ENCODE data around the gene STX16. TPM values are rescaled to one million over a fixed set of nuclear protein-coding genes. Genes with fewer than 3 reads are reported as not detected.

The STX16 gene
- total RNA-seq, 1 experiment from 2014 or later = 97.0 TPM

DNA sequence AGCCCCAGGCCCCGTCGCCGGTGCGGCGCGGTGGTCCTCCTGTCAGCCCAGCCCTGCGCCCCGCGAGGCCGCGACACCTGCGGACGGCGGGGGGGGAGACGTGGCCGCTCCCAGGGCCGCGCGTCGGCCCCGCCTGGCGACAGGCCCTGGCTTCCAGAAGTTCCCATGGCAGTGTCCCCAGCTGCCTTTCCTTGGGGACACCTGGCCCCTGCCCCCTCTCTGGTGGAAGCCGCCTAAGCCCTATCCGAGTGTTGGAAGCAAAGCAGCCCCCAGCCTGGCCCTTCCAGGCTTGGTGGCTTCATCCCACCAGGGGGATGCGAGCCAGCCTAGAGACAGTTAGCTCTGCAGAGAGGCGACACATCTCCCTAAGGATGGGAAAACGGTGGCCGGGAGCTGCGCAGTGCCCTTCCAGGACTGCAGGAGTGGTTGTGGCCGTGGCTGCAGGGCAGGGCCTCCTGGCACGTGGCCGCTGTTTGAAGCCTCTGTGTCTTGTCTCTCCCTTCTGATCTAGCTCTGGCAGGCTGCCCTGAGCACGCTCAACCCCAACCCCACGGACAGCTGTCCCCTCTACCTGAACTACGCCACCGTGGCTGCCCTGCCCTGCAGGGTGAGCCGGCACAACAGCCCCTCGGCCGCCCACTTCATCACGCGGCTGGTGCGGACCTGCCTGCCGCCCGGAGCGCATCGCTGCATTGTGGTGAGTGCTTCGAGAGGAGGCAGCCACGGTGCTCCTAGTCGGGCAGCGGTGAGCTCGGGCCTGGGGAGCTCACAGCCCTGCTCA lies 42.3 kb downstream of the STX16 start:
- peak overlapping the region; percentile 57 for H3K27ac Mint-ChIP-seq (ENCODE audit: unreplicated experiment)
- Histone ChIP-seq H3K9me3 (no peaks in the 10 kb centered on the region), H3K4me1 (peaks cover 18% of the 10 kb centered on the region), H3K27me3 (replicated peaks; ENCODE audit: control insufficient read depth, insufficient read depth, low read length) (no peaks in the 10 kb centered on the region), H3K36me3 (ENCODE audit: control insufficient read depth, insufficient read depth, low read length) (peaks cover 1% of the 10 kb centered on the region; the same call in 1 of the 2 replicates), H3K4me3 (ENCODE audit: low read depth, low read length) (peak overlapping the region; percentile 72)
- TF ChIP-seq, protein P1, sequence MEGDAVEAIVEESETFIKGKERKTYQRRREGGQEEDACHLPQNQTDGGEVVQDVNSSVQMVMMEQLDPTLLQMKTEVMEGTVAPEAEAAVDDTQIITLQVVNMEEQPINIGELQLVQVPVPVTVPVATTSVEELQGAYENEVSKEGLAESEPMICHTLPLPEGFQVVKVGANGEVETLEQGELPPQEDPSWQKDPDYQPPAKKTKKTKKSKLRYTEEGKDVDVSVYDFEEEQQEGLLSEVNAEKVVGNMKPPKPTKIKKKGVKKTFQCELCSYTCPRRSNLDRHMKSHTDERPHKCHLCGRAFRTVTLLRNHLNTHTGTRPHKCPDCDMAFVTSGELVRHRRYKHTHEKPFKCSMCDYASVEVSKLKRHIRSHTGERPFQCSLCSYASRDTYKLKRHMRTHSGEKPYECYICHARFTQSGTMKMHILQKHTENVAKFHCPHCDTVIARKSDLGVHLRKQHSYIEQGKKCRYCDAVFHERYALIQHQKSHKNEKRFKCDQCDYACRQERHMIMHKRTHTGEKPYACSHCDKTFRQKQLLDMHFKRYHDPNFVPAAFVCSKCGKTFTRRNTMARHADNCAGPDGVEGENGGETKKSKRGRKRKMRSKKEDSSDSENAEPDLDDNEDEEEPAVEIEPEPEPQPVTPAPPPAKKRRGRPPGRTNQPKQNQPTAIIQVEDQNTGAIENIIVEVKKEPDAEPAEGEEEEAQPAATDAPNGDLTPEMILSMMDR (IDR thresholded peaks at IDR 0.05; ENCODE audit: insufficient read depth in 1 of 2, low read depth in 1 of 2, low read length in 1 of 2, severe bottlenecking in 1 of 2, unreplicated experiment in 1 of 2) = no peak
- H3K27me3 Mint-ChIP-seq (ENCODE audit: insufficient read depth, unreplicated experiment) = no peaks in the 10 kb centered on the region
- ChIA-PET POLR2A (interaction anchor here (0.6 kb wide), 4 partner anchors 17 to 1247 kb away, joined by 3 to 9 read pairs (median 5); partner anchors contain the start of genes FAM217B and PPP1R3D), CTCF (interaction anchor here (0.6 to 1.9 kb wide), 6 partner anchors 13 to 762 kb away, joined by 3 to 9 read pairs (median 3); partner anchors contain the start of gene STX16)
- H3K4me1 Mint-ChIP-seq (ENCODE audit: low read depth, unreplicated experiment) = no peaks in the 10 kb centered on the region
- no TSS peak for BruUV-seq (replicated peaks)
- no peaks in the 10 kb centered on the region for H3K36me3 Mint-ChIP-seq (ENCODE audit: insufficient read depth, unreplicated experiment)
- DNase-seq = peak; percentile 63 to 70
- intact Hi-C loops (cut with micrococcal nuclease; ENCODE audit: unreplicated experiment) = loop anchor here (5.0 kb wide), 2 partner anchors 41 to 456 kb away; partner anchors contain the start of gene STX16
- H3K4me3 Mint-ChIP-seq (ENCODE audit: unreplicated experiment) = peak overlapping the region; percentile 72
- no peaks in the 10 kb centered on the region for H3K9me3 Mint-ChIP-seq (ENCODE audit: unreplicated experiment)

DNA sequence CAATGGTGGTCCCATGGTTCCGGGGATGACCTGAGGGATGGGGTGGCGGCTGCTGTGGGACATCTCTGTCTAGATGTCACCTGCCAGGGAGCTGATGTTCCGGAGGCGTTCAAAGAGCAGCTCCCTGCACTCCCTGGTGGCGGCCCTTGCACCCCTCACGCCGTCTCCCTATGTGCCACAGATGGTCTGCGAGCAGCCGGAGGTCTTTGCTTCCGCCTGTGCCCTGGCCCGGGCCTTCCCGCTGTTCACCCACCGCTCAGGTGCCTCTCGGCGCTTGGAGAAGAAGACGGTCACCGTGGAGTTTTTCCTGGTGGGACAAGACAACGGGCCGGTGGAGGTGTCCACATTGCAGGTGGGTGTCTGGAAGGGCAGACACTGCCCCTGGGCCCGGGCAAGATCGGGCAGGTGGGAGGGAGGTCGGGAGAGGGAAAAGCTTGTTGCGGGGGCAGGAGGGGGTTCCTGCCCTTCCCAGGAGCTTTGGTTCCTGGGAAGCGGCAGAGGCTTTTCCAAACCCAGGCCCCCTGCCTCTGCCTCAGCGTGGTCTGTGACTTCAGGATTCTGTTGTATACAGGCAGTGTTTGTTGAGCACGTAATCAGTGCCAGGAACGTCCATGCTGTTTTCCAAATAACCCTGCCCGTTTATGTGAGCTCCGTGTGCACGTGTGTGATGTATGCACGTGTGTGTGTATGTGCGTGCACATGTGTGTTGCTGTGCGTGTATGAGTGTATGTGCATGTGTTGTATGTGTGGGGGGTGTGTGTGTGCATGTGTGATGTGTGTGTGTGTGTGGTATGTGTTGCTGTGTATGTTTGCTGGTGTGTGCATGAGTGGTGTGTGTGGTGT lies 43.4 kb downstream of the STX16 start:
- POLR2A ChIA-PET = interaction anchor here (0.6 kb wide), 3 partner anchors 13 to 42 kb away, joined by 3 to 9 read pairs (median 6); no protein-coding TSS in a partner anchor
- CTCF ChIA-PET = interaction anchor here (1.1 to 1.9 kb wide), 3 partner anchors 12 to 223 kb away, joined by 3 to 9 read pairs (median 3); partner anchors contain the start of gene STX16
- intact Hi-C loops (cut with micrococcal nuclease; ENCODE audit: unreplicated experiment) = loop anchor here (5.0 kb wide), 2 partner anchors 42 to 457 kb away; partner anchors contain the start of gene STX16
- Mint-ChIP-seq H3K36me3 (ENCODE audit: insufficient read depth, unreplicated experiment) (no peaks in the 10 kb centered on the region), H3K4me1 (ENCODE audit: low read depth, unreplicated experiment) (no peaks in the 10 kb centered on the region), H3K27ac (ENCODE audit: unreplicated experiment) (no peak overlapping the region), H3K9me3 (ENCODE audit: unreplicated experiment) (no peaks in the 10 kb centered on the region), H3K4me3 (ENCODE audit: unreplicated experiment) (peak overlapping the region; percentile 72), H3K27me3 (ENCODE audit: insufficient read depth, unreplicated experiment) (no peaks in the 10 kb centered on the region)
- Histone ChIP-seq H3K36me3 (ENCODE audit: control insufficient read depth, insufficient read depth, low read length) (peaks cover 1% of the 10 kb centered on the region; the same call in 1 of the 2 replicates), H3K27me3 (replicated peaks; ENCODE audit: control insufficient read depth, insufficient read depth, low read length) (no peaks in the 10 kb centered on the region), H3K4me1 (peaks cover 18% of the 10 kb centered on the region), H3K9me3 (no peaks in the 10 kb centered on the region), H3K4me3 (ENCODE audit: low read depth, low read length) (no peak overlapping the region)
- no peak for DNase-seq
- no TSS peak for BruUV-seq (replicated peaks)
- TF ChIP-seq, protein P1 (IDR thresholded peaks at IDR 0.05; ENCODE audit: insufficient read depth in 1 of 2, low read depth in 1 of 2, low read length in 1 of 2, severe bottlenecking in 1 of 2, unreplicated experiment in 1 of 2) = no peak
